Stimulated activated naive CD8-positive, alpha-beta T cell treated with anti-CD3 and anti-CD28 coated beads, Interleukin-15, Interleukin-2, amounts not matched to agents 100 ng/mL and 50 ng/mL, for 24 hours (primary cell): ENCODE measurements around the gene STT3B.

Source experiments
- H3K27ac Mint-ChIP-seq: one replicate; pipeline ENCODE4 v1.8.0; 2021; ENCODE audit warnings: mild to moderate bottlenecking, mixed read lengths
- H3K27me3 Mint-ChIP-seq: one replicate; pipeline ENCODE4 v1.8.0; 2021; ENCODE audit warnings: mixed read lengths
- H3K36me3 Mint-ChIP-seq: one replicate; pipeline ENCODE4 v1.8.0; 2021; ENCODE audit warnings: low read depth, mixed read lengths
- H3K4me1 Mint-ChIP-seq: one replicate; pipeline ENCODE4 v1.8.0; 2021; ENCODE audit warnings: low read depth, mixed read lengths
- H3K4me3 Mint-ChIP-seq: one replicate; pipeline ENCODE4 v1.8.0; 2021; ENCODE audit warnings: mild to moderate bottlenecking, mixed read lengths
- H3K9me3 Mint-ChIP-seq: one replicate; pipeline ENCODE4 v1.8.0; 2021; ENCODE audit warnings: mixed read lengths

STT3B gene

GRCh38 chr3:31532587-31533168 is at the start of gene STT3B:
STT3B (plus strand) TSS chr3:31532925; CDS start chr3:31532999, 74 bp downstream.
- H3K36me3 Mint-ChIP-seq, result peaks cover 12% of the 10 kb centered on the region
- H3K27ac Mint-ChIP-seq, result peak within 1 kb of the TSS; percentile 97
- no peaks in the 10 kb centered on the region for H3K27me3 Mint-ChIP-seq
- peaks cover 35% of the 10 kb centered on the region for H3K4me1 Mint-ChIP-seq
- peak within 1 kb of the TSS; percentile 95 for H3K4me3 Mint-ChIP-seq
- no peaks in the 10 kb centered on the region for H3K9me3 Mint-ChIP-seq

GRCh38 chr3:31483776-31484175 is 48.9 kb upstream of the STT3B start:
- H3K9me3 Mint-ChIP-seq, result peaks cover 8% of the 10 kb centered on the region
- H3K27me3 Mint-ChIP-seq, result no peaks in the 10 kb centered on the region
- no peak overlapping the region for H3K27ac Mint-ChIP-seq
- no peaks in the 10 kb centered on the region for H3K36me3 Mint-ChIP-seq
- no peaks in the 10 kb centered on the region for H3K4me1 Mint-ChIP-seq
- no peak overlapping the region for H3K4me3 Mint-ChIP-seq

- Mint-ChIP-seq H3K9me3 (peaks cover 14% of the 10 kb centered on the region), H3K27me3 (no peaks in the 10 kb centered on the region), H3K4me3 (no peak overlapping the region), H3K27ac (no peak overlapping the region), H3K4me1 (no peaks in the 10 kb centered on the region), H3K36me3 (no peaks in the 10 kb centered on the region)
Observed at GRCh38 chr3:31485196-31485595, 47.5 kb upstream of the STT3B start.

DNA sequence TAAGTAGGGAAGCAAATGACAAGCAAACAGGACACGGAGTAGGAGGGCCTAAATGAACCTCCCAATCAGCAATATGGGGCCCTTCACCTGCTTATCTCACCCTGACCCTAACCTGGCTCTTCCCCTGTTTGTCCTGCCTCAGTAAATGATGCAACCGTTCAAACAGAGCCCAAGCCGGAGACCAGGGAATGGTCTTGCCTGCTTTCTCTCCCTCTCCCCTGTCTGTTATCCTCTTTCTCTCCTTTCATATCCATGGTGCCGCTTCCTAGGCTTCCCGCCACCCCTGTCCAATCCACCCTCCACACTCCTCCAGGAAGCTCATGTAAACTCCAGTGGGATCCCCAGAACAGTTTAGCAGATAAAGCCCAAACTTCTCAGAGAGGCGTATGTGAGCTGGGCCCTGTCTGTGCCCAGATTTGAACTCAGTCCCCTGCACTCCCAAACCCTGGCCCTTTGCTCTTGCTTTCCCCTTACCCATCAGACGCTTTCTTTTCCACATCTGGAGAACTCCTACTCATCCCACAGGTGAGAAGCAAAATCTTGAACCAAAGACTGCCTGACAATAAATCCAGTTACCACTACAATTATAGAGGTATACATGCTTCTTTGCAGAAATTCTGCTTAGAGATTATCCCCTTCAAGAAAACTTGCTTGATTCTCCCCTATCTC is 45.7 kb upstream of the STT3B start:
- no peak overlapping the region for H3K4me3 Mint-ChIP-seq
- H3K9me3 Mint-ChIP-seq, result peaks cover 12% of the 10 kb centered on the region
- H3K27ac Mint-ChIP-seq, result no peak overlapping the region
- H3K36me3 Mint-ChIP-seq, result no peaks in the 10 kb centered on the region
- no peaks in the 10 kb centered on the region for H3K27me3 Mint-ChIP-seq
- H3K4me1 Mint-ChIP-seq, result no peaks in the 10 kb centered on the region

DNA sequence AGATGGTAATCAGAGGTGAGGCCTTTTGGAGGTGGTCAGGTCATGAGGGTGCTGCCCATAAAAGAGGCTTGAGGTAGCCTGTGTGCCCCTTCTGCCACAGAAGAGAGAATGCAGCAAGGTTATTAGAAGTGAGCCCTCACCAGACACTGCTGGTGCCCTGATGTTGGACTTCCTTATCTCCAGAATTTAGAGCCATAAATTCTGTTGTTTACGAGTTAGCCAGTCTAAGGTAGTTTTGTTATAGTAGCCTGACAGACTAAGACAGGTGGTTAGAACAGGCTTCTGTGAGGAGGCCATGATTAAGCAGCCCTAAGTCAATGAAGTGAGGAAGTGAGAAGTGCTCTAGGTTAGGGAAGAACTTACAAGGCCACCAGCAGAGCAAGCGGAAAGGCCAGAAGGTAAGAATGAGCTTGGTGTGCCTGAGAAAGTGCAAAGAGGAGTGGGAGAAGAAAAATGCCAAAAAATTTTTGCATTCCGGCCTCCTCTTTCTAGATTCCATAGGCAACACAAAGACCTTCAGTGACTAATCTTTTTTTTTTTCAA is 44.2 kb upstream of the STT3B start:
- no peaks in the 10 kb centered on the region for H3K27me3 Mint-ChIP-seq
- H3K4me1 Mint-ChIP-seq, result no peaks in the 10 kb centered on the region
- no peak overlapping the region for H3K4me3 Mint-ChIP-seq
- peaks cover 16% of the 10 kb centered on the region for H3K9me3 Mint-ChIP-seq
- no peak overlapping the region for H3K27ac Mint-ChIP-seq
- peaks cover 5% of the 10 kb centered on the region for H3K36me3 Mint-ChIP-seq

- H3K36me3 Mint-ChIP-seq, result peaks cover 5% of the 10 kb centered on the region
- H3K4me3 Mint-ChIP-seq, result no peak overlapping the region
- H3K4me1 Mint-ChIP-seq, result no peaks in the 10 kb centered on the region
- peaks cover 20% of the 10 kb centered on the region for H3K9me3 Mint-ChIP-seq
- H3K27me3 Mint-ChIP-seq, result no peaks in the 10 kb centered on the region
- H3K27ac Mint-ChIP-seq, result no peak overlapping the region
Observed at GRCh38 chr3:31490502-31490901, 42.2 kb upstream of the STT3B start.

DNA sequence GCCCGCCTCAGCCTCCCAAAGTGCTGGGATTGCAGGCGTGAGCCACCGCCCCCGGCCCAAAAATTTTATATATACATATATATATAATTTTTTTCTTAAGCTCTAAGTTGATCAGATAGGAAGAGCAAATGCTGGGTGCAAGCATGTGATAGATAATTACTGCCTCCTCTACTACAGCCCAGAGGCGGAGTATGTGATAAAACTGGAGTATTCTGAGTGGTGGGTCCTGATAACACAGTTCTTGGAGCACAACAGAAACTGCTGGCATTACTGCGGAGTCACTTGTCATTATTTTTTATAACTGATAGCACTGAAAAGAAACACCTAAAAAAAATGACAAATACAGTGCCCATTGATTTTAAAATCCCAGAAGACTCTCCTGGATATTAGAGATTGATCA is 41.1 kb upstream of the STT3B start:
- no peaks in the 10 kb centered on the region for H3K27me3 Mint-ChIP-seq
- no peak overlapping the region for H3K27ac Mint-ChIP-seq
- peaks cover 20% of the 10 kb centered on the region for H3K9me3 Mint-ChIP-seq
- H3K36me3 Mint-ChIP-seq, result peaks cover 5% of the 10 kb centered on the region
- H3K4me3 Mint-ChIP-seq, result no peak overlapping the region
- no peaks in the 10 kb centered on the region for H3K4me1 Mint-ChIP-seq

DNA sequence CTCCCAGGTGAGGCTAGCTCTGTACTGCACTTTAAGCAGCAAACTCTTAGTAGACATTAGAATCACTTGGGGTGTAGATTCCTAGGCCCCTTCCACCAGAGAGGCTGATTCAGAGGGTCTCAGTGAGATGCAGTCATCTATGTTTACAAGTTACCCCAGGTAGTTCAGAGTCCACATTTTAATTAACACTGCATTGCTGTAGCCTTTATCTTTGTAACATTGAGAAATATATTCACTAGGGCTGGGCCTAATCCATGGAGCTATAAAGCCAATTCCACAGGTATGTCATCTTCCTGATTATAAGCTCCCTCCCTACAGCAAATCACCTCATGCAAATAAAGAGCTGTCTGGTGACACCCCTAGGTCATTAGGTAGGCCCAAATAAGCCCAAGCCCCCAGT is 39.6 kb upstream of the STT3B start:
- Mint-ChIP-seq H3K27me3 (no peaks in the 10 kb centered on the region), H3K36me3 (peaks cover 5% of the 10 kb centered on the region), H3K4me3 (no peak overlapping the region), H3K9me3 (peaks cover 20% of the 10 kb centered on the region), H3K4me1 (no peaks in the 10 kb centered on the region), H3K27ac (no peak overlapping the region)

DNA sequence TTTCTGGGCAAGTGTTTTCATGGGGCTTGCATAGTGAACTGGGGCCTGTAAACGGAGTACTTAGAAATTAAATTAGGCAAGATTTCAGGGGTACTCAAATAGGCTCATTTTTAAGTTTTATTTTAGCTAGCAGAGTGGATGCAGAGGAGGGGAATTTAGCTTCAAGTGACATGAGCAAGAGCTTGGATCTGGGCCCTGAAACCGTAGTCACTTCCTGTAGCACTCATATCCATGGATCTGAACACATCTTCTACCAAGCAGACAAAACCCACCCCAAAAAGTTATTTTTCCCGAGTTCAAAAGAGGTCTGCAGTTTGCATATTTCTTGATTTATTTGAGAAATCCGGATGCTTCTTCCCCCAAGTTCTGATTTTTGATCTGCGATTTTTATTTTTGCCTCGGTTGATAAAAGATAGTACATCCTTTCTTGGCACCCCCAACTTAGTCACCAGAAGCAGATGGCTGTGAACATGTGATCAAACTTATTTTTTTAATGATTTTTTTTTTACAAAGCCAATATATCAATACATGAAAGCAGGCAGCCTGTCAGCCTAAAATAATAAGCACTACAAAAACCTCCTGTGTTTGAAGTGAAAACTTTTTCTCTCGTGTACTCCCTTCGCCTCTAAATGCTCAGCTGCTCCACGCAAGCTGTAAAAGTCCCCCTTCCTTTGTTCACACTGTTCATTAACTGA is 36.6 kb upstream of the STT3B start:
- H3K27me3 Mint-ChIP-seq, result no peaks in the 10 kb centered on the region
- H3K36me3 Mint-ChIP-seq, result peaks cover 5% of the 10 kb centered on the region
- H3K4me1 Mint-ChIP-seq, result no peaks in the 10 kb centered on the region
- H3K9me3 Mint-ChIP-seq, result peaks cover 8% of the 10 kb centered on the region
- H3K4me3 Mint-ChIP-seq, result no peak overlapping the region
- H3K27ac Mint-ChIP-seq, result no peak overlapping the region

DNA sequence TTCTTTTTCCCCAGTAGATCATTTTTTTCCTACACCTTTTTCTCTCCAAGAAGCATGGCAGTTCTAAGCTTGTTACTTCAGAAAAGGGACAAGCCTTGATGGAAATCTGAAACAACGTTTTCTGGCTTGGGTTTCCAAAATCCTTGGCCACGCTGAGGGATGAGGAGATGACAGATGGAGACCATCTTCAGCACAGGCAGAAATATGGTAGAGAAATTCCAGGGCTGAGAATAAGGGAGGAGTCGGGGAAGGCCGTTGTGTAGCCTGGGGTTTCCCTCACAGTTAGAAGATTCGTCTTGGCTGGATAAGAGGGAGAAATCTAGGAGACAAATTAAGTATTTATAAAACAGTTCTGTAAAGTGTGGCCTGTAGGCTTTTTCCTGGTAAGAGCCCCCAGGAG is 33.9 kb upstream of the STT3B start:
- Mint-ChIP-seq H3K27me3 (no peaks in the 10 kb centered on the region), H3K36me3 (no peaks in the 10 kb centered on the region), H3K4me3 (no peak overlapping the region), H3K4me1 (peaks cover 12% of the 10 kb centered on the region), H3K27ac (no peak overlapping the region), H3K9me3 (peaks cover 2% of the 10 kb centered on the region)

DNA sequence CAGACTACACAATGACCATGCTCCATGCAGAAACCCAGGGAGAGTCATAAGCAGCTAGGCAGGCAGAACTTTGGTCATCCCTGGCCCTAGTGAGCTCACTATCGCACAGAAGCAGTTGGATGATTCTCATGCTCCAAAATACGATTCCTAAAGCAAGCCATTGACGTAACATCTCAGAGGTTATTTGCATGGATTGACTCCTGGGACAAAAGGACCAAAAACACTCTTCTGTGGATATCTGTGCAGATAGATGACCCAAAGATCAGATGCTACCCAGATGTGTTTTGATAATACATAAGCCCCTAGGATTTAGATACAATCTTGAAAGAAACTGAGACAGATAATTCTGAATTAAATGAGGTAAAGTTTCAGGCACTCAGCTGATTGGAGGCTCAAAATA is 33.4 kb upstream of the STT3B start:
- Mint-ChIP-seq H3K27me3 (no peaks in the 10 kb centered on the region), H3K9me3 (no peaks in the 10 kb centered on the region), H3K36me3 (no peaks in the 10 kb centered on the region), H3K4me3 (no peak overlapping the region), H3K4me1 (peaks cover 12% of the 10 kb centered on the region), H3K27ac (no peak overlapping the region)

GRCh38 chr3:31502803-31503221 is 29.9 kb upstream of the STT3B start:
- no peaks in the 10 kb centered on the region for H3K36me3 Mint-ChIP-seq
- no peaks in the 10 kb centered on the region for H3K27me3 Mint-ChIP-seq
- H3K4me1 Mint-ChIP-seq, result peaks cover 36% of the 10 kb centered on the region
- no peaks in the 10 kb centered on the region for H3K9me3 Mint-ChIP-seq
- no peak overlapping the region for H3K27ac Mint-ChIP-seq
- H3K4me3 Mint-ChIP-seq, result no peak overlapping the region

- H3K4me3 Mint-ChIP-seq, result no peak overlapping the region
- no peaks in the 10 kb centered on the region for H3K9me3 Mint-ChIP-seq
- H3K4me1 Mint-ChIP-seq, result peaks cover 40% of the 10 kb centered on the region
- H3K27me3 Mint-ChIP-seq, result no peaks in the 10 kb centered on the region
- no peak overlapping the region for H3K27ac Mint-ChIP-seq
- H3K36me3 Mint-ChIP-seq, result no peaks in the 10 kb centered on the region
Observed at GRCh38 chr3:31503456-31503855, 29.3 kb upstream of the STT3B start.

DNA sequence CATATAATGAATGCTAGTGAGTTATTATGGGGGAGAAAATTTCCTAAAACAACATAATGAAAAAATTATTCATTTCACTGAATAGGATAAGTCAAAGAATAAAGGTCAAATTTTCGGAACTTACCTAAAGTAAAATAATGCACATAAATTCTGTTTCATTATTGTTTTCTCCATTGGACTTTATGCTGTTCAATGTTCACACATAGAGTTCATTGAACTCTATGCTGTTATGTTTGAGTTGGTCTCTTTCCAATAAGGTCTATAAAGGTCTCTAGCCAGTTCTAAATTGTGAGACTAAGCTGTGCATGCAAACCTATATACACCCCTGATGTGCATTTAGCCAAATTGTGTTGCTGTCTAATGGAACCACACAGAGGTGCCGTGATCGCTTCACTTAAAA is 28.5 kb upstream of the STT3B start:
- Mint-ChIP-seq H3K4me3 (no peak overlapping the region), H3K4me1 (peaks cover 48% of the 10 kb centered on the region), H3K36me3 (no peaks in the 10 kb centered on the region), H3K9me3 (no peaks in the 10 kb centered on the region), H3K27ac (no peak overlapping the region), H3K27me3 (no peaks in the 10 kb centered on the region)

DNA sequence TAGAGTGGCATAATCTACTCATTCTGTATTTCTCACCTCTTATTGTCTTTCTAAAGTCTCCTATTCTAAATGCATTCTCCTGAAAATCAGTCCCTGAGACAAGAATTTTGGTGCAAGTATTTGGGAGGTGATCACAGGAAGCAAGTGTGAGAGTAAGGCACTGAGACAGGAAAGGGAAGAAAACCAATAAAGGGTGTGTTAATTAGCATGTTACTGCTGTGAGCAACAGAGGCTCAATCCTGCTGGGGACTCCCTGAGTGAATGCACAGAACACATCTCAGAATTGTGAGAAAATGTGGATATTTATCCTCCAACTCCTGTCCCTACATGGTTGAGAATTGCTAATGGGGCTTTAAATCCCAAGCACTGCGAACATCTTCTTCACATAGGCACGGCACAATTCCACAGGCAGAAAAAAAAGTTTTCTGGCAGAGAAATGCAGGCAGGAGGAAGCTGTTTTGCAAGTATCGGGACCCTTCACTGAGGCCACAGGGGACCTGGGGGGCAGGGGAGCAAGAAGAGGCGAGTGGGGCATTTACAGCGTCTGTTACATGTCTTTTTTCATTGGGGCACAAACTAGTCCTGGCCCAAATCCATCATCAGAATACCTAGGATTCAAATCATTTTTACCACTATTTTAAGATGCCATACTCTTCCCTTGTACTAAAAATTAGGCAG is 27.2 kb upstream of the STT3B start:
- Mint-ChIP-seq H3K4me3 (no peak overlapping the region), H3K27ac (no peak overlapping the region), H3K27me3 (no peaks in the 10 kb centered on the region), H3K4me1 (peaks cover 52% of the 10 kb centered on the region), H3K9me3 (no peaks in the 10 kb centered on the region), H3K36me3 (no peaks in the 10 kb centered on the region)
